Activated CD4-positive, CD25-positive, alpha-beta regulatory T cell (primary cell): ENCODE data around the gene BRD4.

Experiments
- DNase-seq, 4 experiments: peaks; one replicate each; lab custom pipeline; 2025; lab: John Stamatoyannopoulos, UW

The BRD4 gene

GRCh38 chr19:15313649-15314279 is 18.6 kb downstream of the BRD4 start:
- no peak for DNase-seq

- no peak for DNase-seq
Measured at GRCh38 chr19:15307169-15307568, 25.2 kb downstream of the BRD4 start.

GRCh38 chr19:15305582-15306334 is 26.6 kb downstream of the BRD4 start:
- DNase-seq: no peak

GRCh38 chr19:15304140-15304705 is 28.1 kb downstream of the BRD4 start:
- DNase-seq: no peak

- no peak for DNase-seq
Measured at GRCh38 chr19:15303105-15303780, 29.1 kb downstream of the BRD4 start.

GRCh38 chr19:15300533-15301197 is 31.7 kb downstream of the BRD4 start:
- DNase-seq: no peak

- no peak for DNase-seq
Measured at GRCh38 chr19:15299568-15300409, 32.5 kb downstream of the BRD4 start.

GRCh38 chr19:15298847-15299567 is 33.3 kb downstream of the BRD4 start:
- no peak for DNase-seq

- no peak for DNase-seq
Measured at GRCh38 chr19:15297416-15298224, 34.7 kb downstream of the BRD4 start.

GRCh38 chr19:15296841-15297415 is 35.4 kb downstream of the BRD4 start:
- DNase-seq: no peak

- no peak for DNase-seq
Measured at GRCh38 chr19:15296353-15296752, 36.0 kb downstream of the BRD4 start.

- DNase-seq: no peak
Measured at GRCh38 chr19:15294561-15294990, 37.8 kb downstream of the BRD4 start.

GRCh38 chr19:15293781-15294491 is 38.4 kb downstream of the BRD4 start:
- DNase-seq: no peak

GRCh38 chr19:15292847-15293582 is 39.3 kb downstream of the BRD4 start:
- DNase-seq: no peak

GRCh38 chr19:15292140-15292539 is 40.2 kb downstream of the BRD4 start:
- DNase-seq: no peak

- DNase-seq: no peak
Measured at GRCh38 chr19:15291548-15292021, 40.8 kb downstream of the BRD4 start.

- DNase-seq: no peak
Measured at GRCh38 chr19:15291089-15291488, 41.2 kb downstream of the BRD4 start.

GRCh38 chr19:15290166-15290565 is 42.2 kb downstream of the BRD4 start:
- DNase-seq: no peak
